Thoracic aorta (tissue), 2 donors: Measurements from ENCODE around the gene SLC5A11. TPM values are rescaled to one million over a fixed set of nuclear protein-coding genes. Genes with fewer than 3 reads are reported as not detected.

ENCODE experiments used
- ATAC-seq: fragments of 150-250 bp; one replicate; pipeline ENCODE4 v1.8.0; 2017; ENCODE audit warnings: low read depth; ENCODE audit not compliant: insufficient number of reproducible peaks, low FRiP score
- DNase-seq: peaks from one replicate; pipeline ENCODE4 v3.0.0-alpha.2; 2020; ENCODE audit warnings: low spot score
- H3K27ac ChIP-seq, 2 donors: fragments of 200-600 bp; sonication (generic); 1 replicate in 1 of 2; 2 replicates in 1 of 2; pipeline ENCODE4 v1.5.1; 2016; ENCODE audit warnings: mild to moderate bottlenecking in 2 of 2, moderate library complexity in 2 of 2
- H3K27me3 ChIP-seq: fragments of 200-600 bp; sonication (generic); replicated peaks from 2 replicates; pipeline ENCODE4 v1.6.0; 2016; ENCODE audit warnings: mild to moderate bottlenecking; ENCODE audit not compliant: insufficient read depth
- H3K36me3 ChIP-seq: fragments of 200-600 bp; sonication (generic); one replicate; pipeline ENCODE4 v1.5.1; 2016
- H3K4me1 ChIP-seq, 2 donors: fragments of 200-600 bp; sonication (generic); 1 replicate in 1 of 2; 2 replicates in 1 of 2; pipeline versions ENCODE4 v1.5.1 to v1.6.0; 2016; ENCODE audit warnings: low read depth in 2 of 2, mild to moderate bottlenecking in 1 of 2; ENCODE audit not compliant: control insufficient read depth in 1 of 2
- H3K4me3 ChIP-seq: fragments of 200-600 bp; sonication (generic); 2 replicates; pipeline ENCODE4 v1.5.1; 2016; ENCODE audit warnings: mild to moderate bottlenecking
- H3K9me3 ChIP-seq: fragments of 200-600 bp; sonication (generic); 2 replicates; pipeline ENCODE4 v1.5.1; 2016
- total RNA-seq, 2 donors: library from RNA; depleted of rRNA; stranded (reverse); fragments of >200 nt; gene quantifications; one replicate each; pipeline versions ENCODE4 v1.1.0 to v1.2.3, GENCODE V29; 2016
- TF ChIP-seq, protein P1 (sequence below): fragments of 200-600 bp; sonication (generic); IDR thresholded peaks from one replicate; pipeline ENCODE4 v1.5.1; 2019; ENCODE audit warnings: antibody characterized with exemption

SLC5A11 gene
- total RNA-seq, 2 donors from 2014 or later: 17.7 TPM; not detected in 1

DNA sequence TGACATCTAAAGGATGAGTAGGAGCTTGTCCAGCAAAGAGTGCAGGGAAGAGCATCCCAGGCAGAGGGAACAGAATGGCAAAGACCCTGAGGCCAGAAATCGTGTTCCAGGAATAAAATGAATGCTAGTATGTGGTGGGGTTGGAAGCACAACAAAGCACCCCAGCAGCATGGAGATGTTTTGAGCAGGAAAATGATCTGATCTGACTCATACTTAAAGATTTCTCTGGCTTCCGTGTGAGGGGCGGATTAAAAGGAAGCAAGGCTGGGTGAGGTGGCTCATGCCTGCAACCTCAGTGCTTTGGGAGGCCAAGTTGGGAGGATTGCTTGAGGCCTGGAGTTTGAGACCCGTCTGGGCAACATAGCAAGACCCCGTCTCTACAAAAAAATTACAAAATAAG is 2.3 kb downstream of the SLC5A11 start:
- ATAC-seq: no peak
- peaks cover 2% of the 10 kb centered on the region for H3K36me3 ChIP-seq
- H3K27me3 ChIP-seq: no peaks in the 10 kb centered on the region
- no peaks in the 10 kb centered on the region for H3K9me3 ChIP-seq
- no peaks in the 10 kb centered on the region for H3K4me1 ChIP-seq
- no peak overlapping the region for H3K4me3 ChIP-seq
- TF ChIP-seq, protein P1, sequence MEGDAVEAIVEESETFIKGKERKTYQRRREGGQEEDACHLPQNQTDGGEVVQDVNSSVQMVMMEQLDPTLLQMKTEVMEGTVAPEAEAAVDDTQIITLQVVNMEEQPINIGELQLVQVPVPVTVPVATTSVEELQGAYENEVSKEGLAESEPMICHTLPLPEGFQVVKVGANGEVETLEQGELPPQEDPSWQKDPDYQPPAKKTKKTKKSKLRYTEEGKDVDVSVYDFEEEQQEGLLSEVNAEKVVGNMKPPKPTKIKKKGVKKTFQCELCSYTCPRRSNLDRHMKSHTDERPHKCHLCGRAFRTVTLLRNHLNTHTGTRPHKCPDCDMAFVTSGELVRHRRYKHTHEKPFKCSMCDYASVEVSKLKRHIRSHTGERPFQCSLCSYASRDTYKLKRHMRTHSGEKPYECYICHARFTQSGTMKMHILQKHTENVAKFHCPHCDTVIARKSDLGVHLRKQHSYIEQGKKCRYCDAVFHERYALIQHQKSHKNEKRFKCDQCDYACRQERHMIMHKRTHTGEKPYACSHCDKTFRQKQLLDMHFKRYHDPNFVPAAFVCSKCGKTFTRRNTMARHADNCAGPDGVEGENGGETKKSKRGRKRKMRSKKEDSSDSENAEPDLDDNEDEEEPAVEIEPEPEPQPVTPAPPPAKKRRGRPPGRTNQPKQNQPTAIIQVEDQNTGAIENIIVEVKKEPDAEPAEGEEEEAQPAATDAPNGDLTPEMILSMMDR: no peak
- no peak overlapping the region for H3K27ac ChIP-seq
- DNase-seq: no peak

DNA sequence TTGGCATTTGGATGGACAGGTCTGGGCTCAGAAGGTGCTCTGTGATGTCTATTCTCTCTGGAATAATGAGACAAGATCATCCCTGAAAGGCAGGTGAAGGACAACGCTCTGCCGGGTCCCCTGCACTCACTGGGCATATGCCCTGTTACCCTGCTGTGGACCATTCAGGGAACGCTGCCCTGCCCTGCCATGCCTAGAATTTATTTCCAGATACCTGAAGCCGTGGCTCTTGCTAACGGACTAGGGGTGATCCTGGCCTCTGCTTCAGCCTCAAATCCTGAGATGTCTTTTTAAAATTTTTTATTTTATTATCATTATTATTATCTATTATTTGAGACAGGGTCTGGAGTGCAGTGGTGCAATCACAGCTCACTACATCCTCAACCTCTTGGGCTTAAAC is 3.9 kb downstream of the SLC5A11 start:
- TF ChIP-seq, protein P1: no peak
- Histone ChIP-seq H3K36me3 (peaks cover 2% of the 10 kb centered on the region), H3K4me3 (no peak overlapping the region), H3K9me3 (no peaks in the 10 kb centered on the region), H3K4me1 (peaks cover 0 to 7% of the 10 kb centered on the region in 2 donors), H3K27me3 (no peaks in the 10 kb centered on the region), H3K27ac (no peak overlapping the region)
- no peak for DNase-seq
- ATAC-seq: no peak

DNA sequence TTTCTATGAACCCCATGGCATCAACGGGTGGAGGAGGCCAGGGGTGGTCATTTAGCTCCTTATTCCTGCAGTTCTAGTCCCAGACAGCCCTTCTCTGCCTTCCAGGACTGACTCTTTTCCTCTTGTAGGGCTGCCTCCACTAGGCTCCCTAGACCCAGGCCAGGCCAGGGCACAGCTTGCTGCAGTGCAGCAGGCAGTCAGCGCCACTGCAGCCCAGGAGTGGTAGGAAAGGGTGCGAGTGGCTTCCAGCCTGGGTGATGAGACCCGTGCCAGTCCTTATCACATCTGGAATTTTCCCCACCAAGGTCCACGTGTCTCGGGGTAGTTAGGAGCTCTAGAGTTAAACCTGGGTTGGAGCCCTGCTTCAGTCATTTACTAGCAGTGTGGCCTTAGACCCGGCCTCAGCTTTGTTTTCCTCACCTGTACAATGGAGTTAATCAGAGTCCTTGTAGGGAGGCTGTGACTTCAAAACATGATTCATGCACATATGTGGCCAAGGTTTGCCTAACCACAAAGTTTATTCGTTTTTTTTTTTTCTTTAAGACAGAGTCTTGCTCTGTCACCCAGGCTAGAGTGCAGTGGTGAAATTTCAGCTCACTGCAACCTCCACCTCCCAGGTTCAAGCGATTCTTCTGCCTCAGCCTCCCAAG is 4.7 kb downstream of the SLC5A11 start:
- Histone ChIP-seq H3K36me3 (peaks cover 2% of the 10 kb centered on the region), H3K4me1 (peaks cover 0 to 7% of the 10 kb centered on the region in 2 donors), H3K27ac (no peak overlapping the region), H3K9me3 (no peaks in the 10 kb centered on the region), H3K4me3 (no peak overlapping the region), H3K27me3 (no peaks in the 10 kb centered on the region)
- DNase-seq (no peak), ATAC-seq (no peak)
- TF ChIP-seq, protein P1: no peak

DNA sequence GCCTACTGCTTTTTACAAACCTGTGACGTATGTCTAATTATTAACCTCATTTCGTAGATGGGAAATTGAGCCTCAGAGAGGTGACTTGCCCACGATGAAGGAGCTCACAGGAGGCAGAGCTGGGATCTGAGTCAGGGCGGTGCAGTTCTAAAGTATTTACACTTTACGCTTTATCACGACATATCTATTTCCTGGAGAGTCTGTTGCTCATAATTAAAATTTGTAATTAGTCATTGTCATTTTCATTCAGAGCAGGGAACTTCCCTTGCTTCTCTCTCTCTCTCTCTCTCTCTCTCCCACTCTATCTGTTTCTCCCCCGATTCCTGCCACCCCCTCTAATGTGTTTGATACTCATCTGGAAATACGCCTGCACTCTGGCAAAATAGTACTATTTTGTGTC is 5.9 kb downstream of the SLC5A11 start:
- H3K36me3 ChIP-seq: no peaks in the 10 kb centered on the region
- H3K4me3 ChIP-seq: no peak overlapping the region
- TF ChIP-seq, protein P1: no peak
- DNase-seq (no peak), ATAC-seq (no peak)
- peaks cover 0 to 7% of the 10 kb centered on the region in 2 donors for H3K4me1 ChIP-seq
- no peaks in the 10 kb centered on the region for H3K9me3 ChIP-seq
- H3K27me3 ChIP-seq: no peaks in the 10 kb centered on the region
- no peak overlapping the region for H3K27ac ChIP-seq

DNA sequence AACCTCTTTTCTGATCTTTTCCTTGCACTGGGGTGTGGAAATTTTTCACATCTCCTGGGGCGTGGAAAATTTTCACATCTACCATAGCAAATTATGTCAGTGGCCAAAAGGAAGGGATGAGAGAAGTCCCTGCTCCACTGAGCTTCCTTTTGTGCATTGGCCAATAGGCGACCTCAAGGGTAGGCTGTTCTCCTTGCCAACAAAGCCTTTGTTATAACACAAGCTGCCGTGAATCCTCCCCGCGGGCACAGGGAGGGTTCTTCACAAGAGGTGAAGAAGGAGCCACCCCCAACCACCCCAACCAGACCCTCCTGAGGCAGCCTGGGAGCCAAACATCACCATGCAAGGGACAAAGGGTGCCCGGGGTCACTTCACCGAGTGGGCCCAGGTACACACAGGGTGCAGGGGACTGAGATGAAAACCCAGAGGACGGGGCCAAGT is 6.5 kb downstream of the SLC5A11 start:
- H3K36me3 ChIP-seq: no peaks in the 10 kb centered on the region
- peaks cover 0 to 7% of the 10 kb centered on the region in 2 donors for H3K4me1 ChIP-seq
- H3K27me3 ChIP-seq: no peaks in the 10 kb centered on the region
- no peak overlapping the region for H3K27ac ChIP-seq
- TF ChIP-seq, protein P1: no peak
- H3K4me3 ChIP-seq: no peak overlapping the region
- DNase-seq (no peak), ATAC-seq (no peak)
- H3K9me3 ChIP-seq: no peaks in the 10 kb centered on the region
